HG02970 (cell line): ENCODE results near the gene CACNA1I.

Experiments used
- ATAC-seq: cut with Tn5 transposase; IDR thresholded peaks from one replicate; pipeline ENCODE4 v1.9.1; 2021; ENCODE audit warnings: mild to moderate bottlenecking, moderate library complexity, moderate number of reproducible peaks; ENCODE audit not compliant: unreplicated experiment, low FRiP score

Gene CACNA1I

DNA sequence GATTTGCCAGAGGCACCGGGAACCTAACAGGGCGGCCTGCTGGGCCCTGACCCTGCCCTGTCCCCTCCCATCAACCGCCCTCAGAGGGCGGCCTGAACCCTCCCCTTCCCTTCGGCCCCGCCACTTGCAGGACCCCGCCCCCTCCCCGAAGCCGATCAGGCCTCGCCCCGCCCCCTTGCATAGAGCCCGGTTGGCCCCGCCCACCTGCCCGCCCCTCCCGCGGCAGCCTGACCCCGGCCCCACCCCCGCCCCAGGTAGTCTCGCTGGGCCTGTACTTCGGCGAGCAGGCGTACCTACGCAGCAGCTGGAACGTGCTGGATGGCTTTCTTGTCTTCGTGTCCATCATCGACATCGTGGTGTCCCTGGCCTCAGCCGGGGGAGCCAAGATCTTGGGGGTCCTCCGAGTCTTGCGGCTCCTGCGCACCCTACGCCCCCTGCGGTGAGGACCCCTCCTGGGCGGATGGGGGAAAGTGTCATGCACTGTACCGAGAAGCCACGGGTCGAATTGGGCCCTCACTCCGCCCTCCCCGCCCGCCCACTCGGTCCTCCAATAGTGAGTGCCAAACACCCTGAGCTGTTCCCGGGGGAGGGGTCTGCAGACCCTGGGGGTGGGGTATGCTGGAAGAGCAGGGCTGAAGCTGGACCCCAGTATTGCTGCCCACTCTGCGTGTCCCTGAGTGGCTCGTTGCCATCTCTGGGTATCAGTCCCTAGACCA, 94.1 kb downstream of the CACNA1I start:
- no peak for ATAC-seq

- ATAC-seq = no peak
These were observed 94.7 kb downstream of the CACNA1I start for GRCh38 chr22:39665229-39665628.

- ATAC-seq = no peak
These were observed 95.3 kb downstream of the CACNA1I start for GRCh38 chr22:39665661-39666431.

DNA sequence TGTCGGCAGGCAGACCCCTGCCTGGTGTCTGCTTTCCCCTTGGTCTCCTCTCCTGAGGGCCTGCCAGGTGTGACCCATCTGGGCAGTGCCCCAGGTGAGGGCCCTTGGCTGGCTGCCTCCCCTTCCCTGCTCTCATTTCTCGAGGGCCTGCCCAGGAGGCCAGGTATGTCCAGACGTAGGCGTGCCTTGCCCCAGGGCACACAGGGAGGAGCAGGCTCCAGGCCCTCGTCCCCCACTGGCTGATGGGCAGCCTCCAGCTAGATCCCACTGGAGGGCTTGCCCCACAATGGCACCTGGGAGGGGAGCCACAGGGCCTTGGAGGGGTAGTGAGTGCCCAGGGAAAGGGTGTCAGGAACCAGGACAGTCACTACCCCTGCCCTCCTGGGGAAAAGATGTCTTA, 95.9 kb downstream of the CACNA1I start:
- no peak for ATAC-seq

DNA sequence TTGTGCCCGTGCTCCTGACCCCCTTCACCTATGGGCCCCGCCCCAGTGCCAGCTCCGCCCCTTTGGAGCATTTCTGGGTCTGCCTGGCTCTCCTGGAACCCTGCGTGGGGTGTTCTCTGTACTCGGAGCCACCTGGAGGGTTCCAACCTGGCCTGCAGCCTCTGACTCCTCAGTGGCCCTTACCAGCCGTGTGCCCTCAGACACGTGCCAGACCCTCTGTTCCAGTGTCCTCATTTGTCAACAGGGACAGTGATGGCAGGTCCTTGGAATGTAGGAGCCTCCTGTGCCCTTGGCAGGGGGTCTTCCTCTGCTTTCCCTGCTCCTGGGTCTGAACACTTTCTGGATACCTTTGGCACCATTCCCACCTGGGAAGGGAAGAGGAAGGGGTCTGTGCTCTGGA, 96.4 kb downstream of the CACNA1I start:
- ATAC-seq = no peak

- no peak for ATAC-seq
These were observed 98.9 kb downstream of the CACNA1I start for GRCh38 chr22:39669432-39669831.

- ATAC-seq = no peak
These were observed 101.4 kb downstream of the CACNA1I start for GRCh38 chr22:39671936-39672335.

- ATAC-seq = no peak
These were observed 104.0 kb downstream of the CACNA1I start for GRCh38 chr22:39674536-39674935.

DNA sequence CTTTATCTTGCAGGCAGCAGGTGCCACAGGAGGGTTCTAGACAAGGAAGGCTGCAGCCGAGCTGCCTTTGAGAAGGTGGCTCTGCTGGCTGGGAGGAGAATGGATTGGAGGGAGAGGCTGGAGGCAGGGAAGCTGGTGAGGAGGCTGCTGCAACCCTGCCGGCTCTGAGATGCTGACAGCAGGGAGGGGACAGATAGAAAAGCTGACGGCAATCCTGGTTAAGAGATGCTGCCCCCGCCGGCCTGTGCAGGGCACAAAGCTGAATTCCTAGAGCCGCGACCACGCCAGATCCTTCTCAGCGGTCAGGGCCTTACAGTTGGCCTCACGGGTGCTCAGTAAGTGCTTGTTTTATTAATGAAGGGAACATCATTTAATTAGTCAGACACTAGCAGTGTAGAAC, 105.4 kb downstream of the CACNA1I start:
- no peak for ATAC-seq

- ATAC-seq = no peak
These were observed 107.4 kb downstream of the CACNA1I start for GRCh38 chr22:39677967-39678366.

GRCh38 chr22:39678862-39679490, 108.4 kb downstream of the CACNA1I start:
- ATAC-seq = no peak

GRCh38 chr22:39679652-39680051, 109.1 kb downstream of the CACNA1I start:
- ATAC-seq = no peak

DNA sequence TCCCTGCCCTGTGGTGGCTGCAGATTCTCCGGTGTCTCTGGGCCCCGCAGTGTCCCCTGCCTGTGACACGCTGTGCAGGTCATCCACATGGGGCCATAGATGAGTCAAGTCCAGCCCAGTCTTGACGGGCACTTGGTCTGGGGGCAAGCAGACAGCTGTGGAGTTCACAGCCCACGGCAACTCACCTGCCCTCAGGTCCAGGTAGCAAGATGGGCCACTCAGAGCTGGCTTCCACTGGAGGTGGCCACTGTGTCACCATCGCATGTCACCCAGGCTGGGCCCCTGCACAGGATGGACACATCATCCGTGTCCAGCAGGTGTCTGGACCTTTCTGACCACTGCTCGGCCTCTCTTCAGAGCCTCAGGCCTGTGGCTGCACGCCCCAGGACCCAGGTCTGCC, 109.9 kb downstream of the CACNA1I start:
- no peak for ATAC-seq

DNA sequence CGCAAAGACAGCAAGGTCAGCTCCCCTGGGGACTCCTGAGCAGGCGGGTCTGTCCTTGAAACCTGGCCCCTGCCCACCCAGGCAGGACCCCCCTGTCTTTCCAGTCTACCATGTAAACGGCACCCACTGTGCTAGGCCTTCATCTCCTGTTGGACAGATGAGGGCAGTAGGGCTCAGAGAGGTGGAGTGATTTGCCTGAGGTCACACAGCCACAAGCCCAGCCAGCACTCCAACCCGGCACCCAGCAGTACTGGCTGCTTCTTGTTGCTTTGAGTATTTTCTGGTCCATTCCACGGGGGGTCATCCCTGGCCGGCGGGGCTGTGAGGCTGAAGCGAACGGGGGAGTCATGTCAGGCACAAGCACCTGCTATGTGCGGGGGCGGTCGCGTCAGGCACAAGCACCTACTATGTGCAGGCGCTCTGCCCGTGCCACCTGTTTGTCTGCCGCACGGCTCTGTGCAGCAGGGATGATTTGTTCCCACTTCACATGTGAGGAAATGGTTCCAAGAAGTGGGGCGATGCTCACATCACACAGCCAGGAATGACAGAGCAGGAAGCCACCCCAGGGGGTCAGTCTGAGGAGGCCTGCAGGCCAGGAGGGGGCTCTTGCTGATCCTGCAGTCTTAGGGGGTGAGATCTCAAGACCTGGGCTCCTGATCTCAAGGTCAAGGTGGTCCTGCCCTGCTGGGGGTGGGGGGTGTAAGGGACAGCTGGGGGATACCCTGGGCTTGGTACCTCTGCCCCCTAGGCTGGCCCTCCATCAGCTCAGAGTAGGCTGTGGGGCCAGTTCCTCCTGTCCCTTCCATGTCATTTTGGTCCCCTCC, 110.7 kb downstream of the CACNA1I start:
- no peak for ATAC-seq

- no peak for ATAC-seq
These were observed 112.4 kb downstream of the CACNA1I start for GRCh38 chr22:39682994-39683393.

- ATAC-seq = no peak
These were observed 113.1 kb downstream of the CACNA1I start for GRCh38 chr22:39683639-39684038.

DNA sequence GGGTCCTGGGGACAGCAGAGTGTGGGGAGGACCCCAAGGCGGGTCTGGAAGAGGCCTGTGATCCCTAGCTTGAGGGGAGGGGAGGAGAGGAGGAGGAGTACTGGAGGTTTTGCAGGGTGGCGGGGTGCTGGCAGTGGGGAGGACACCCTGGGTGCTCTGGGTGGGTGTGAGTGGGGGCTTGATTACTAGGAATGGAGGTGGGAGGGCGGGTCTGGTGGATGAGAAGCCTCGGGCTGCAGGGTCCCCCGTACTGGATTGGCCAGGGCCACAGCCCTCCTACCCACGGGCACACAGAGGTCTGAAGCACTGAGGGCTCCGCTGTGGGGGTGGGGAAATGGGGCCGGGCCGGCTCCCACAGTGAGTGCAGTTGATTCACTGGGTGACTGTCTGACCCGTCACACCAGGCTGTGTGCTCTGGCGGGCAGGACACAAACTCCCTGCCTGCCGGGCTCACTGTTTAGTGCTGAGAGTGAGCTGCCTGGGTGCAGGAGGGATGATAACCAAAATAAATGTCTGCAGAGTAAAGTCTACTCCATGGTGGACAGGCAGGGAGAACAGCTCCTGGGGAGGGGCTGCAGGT, 114.2 kb downstream of the CACNA1I start:
- no peak for ATAC-seq

DNA sequence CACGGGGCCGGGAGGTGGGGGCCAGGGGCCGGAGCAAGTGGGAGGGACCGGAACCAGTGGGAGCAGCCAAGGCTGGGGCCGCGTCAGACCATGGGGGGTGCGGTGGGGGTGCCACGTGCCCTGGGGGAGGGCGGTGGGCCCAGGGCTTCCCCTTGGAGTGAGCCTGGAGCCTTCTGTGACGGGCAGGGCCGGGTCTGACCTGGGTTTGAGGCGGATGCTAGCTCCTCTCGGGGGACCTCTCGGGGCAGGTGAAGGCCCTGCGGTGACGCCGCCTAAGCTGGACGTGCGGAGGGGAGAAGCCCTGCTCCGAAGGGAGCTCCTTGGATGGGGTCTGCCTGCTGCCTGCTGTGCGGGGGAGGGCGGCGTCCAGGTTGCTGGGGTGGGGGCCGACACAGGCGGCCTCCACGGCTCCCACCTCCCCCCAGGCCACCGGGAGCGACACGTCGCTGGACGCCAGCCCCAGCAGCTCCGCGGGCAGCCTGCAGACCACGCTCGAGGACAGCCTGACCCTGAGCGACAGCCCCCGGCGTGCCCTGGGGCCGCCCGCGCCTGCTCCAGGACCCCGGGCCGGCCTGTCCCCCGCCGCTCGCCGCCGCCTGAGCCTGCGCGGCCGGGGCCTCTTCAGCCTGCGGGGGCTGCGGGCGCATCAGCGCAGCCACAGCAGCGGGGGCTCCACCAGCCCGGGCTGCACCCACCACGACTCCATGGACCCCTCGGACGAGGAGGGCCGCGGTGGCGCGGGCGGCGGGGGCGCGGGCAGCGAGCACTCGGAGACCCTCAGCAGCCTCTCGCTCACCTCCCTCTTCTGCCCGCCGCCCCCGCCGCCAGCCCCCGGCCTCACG, 115.0 kb downstream of the CACNA1I start:
- ATAC-seq = no peak

GRCh38 chr22:39686178-39686620, 115.6 kb downstream of the CACNA1I start:
- no peak for ATAC-seq
